Activated CD4-positive, alpha-beta T cell treated with anti-CD3 and anti-CD28 coated beads, Interleukin-2, amount 50 U/mL, for 48 hours (primary cell): ENCODE results near the gene THAP8.

Source experiments
- DNase-seq, 2 experiments: peaks; one replicate each; pipeline ENCODE4 v3.0.0-alpha.2; 2020

THAP8 gene

GRCh38 chr19:36027696-36028095 is 26.4 kb downstream of the THAP8 start:
- no peak for DNase-seq

GRCh38 chr19:36026091-36026876 is 27.8 kb downstream of the THAP8 start:
- DNase-seq, result no peak

- DNase-seq, result no peak
Observed at GRCh38 chr19:36025541-36025940, 28.5 kb downstream of the THAP8 start.

GRCh38 chr19:36023432-36023831 is 30.7 kb downstream of the THAP8 start:
- DNase-seq, result no peak

- DNase-seq, result no peak
Observed at GRCh38 chr19:36019061-36019670, 34.9 kb downstream of the THAP8 start.

GRCh38 chr19:36014012-36014924 is 39.8 kb downstream of the THAP8 start, which contains the start of gene ALKBH6:
ALKBH6 (minus strand) TSS chr19:36014213; CDS start chr19:36013397, 816 bp downstream.
- DNase-seq, result peak; percentile 100

- DNase-seq, result no peak
Observed at GRCh38 chr19:36013280-36014011, 40.6 kb downstream of the THAP8 start.

GRCh38 chr19:36010402-36010801 is 43.7 kb downstream of the THAP8 start:
- DNase-seq, result no peak

- no peak for DNase-seq
Observed at GRCh38 chr19:36009633-36010379, 44.3 kb downstream of the THAP8 start.

GRCh38 chr19:36009220-36009619 is 44.9 kb downstream of the THAP8 start:
- peak; percentile 58 to 67 for DNase-seq

GRCh38 chr19:36008336-36008978 is 45.6 kb downstream of the THAP8 start, which contains the start of gene SYNE4:
SYNE4 (minus strand) TSS chr19:36008813; CDS start chr19:36008681, 132 bp downstream.
- DNase-seq, result no peak

GRCh38 chr19:36006955-36007354 is 47.1 kb downstream of the THAP8 start:
- DNase-seq, result no peak

- DNase-seq, result no peak
Observed at GRCh38 chr19:36003284-36003683, 50.8 kb downstream of the THAP8 start.

GRCh38 chr19:36001605-36002004 is 52.5 kb downstream of the THAP8 start:
- DNase-seq, result no peak

- DNase-seq, result no peak
Observed at GRCh38 chr19:35996777-35997176, 57.3 kb downstream of the THAP8 start.

GRCh38 chr19:35995048-35995993 is 58.8 kb downstream of the THAP8 start, which contains the start of gene SDHAF1:
SDHAF1 (plus strand) TSS chr19:35995188; CDS start chr19:35995275, 87 bp downstream.
- DNase-seq, result peak; percentile 97 to 98

- DNase-seq, result no peak
Observed at GRCh38 chr19:35993923-35994598, 60.0 kb downstream of the THAP8 start.

GRCh38 chr19:35992907-35993765 is 60.9 kb downstream of the THAP8 start:
- no peak for DNase-seq
